MG63 (cell line): Measurements from ENCODE around the gene YY1. TPM values are rescaled to one million over a fixed set of nuclear protein-coding genes. Genes with fewer than 3 reads are reported as not detected.
A peak's percentile ranks its signal among the peaks of the same experiment; 100 is the strongest.
"Not testable (repeated sequence)": the region's sequence is repeated elsewhere in the genome, so short reads cannot be mapped to it uniquely, and the experiment has no call there.

ENCODE experiments used
- DNase-seq: peaks from one replicate; pipeline ENCODE4 v3.0.0-alpha.2; 2020
- H3K27me3 ChIP-seq: fragments of 250-450 bp; sonication (Bioruptor Pico); 2 replicates; pipeline ENCODE4 v1.5.1; 2020; ENCODE audit warnings: mild to moderate bottlenecking, moderate library complexity
- H3K36me3 ChIP-seq: fragments of 250-450 bp; sonication (Bioruptor Pico); 2 replicates; pipeline ENCODE4 v1.5.1; 2020; ENCODE audit warnings: mild to moderate bottlenecking, moderate library complexity
- H3K4me3 ChIP-seq: fragments of 250-450 bp; sonication (Bioruptor Pico); 2 replicates; pipeline ENCODE4 v1.5.1; 2020; ENCODE audit warnings: mild to moderate bottlenecking, moderate library complexity
- H3K9me3 ChIP-seq: fragments of 250-450 bp; sonication (Bioruptor Pico); 2 replicates; pipeline ENCODE4 v1.5.1; 2020; ENCODE audit warnings: mild to moderate bottlenecking, moderate library complexity
- total RNA-seq: library from RNA; depleted of rRNA; stranded (reverse); fragments of >200 nt; shearing (Covaris generic); gene quantifications from 2 replicates; pipeline ENCODE4 v1.2.3, GENCODE V29; 2014; ENCODE audit warnings: low replicate concordance

YY1 gene
- total RNA-seq, 1 experiment from 2014 or later = 34.1 TPM

GRCh38 chr14:100267990-100268389 is 29.0 kb downstream of the YY1 start:
- H3K9me3 ChIP-seq = no peaks in the 10 kb centered on the region
- DNase-seq = no peak
- no peaks in the 10 kb centered on the region for H3K27me3 ChIP-seq
- H3K36me3 ChIP-seq = peaks cover 3% of the 10 kb centered on the region; the same call in 1 of the 2 replicates
- no peak overlapping the region for H3K4me3 ChIP-seq

- Histone ChIP-seq H3K9me3 (no peaks in the 10 kb centered on the region), H3K27me3 (no peaks in the 10 kb centered on the region), H3K4me3 (no peak overlapping the region), H3K36me3 (no peaks in the 10 kb centered on the region; the same call in 1 of the 2 replicates)
- no peak for DNase-seq
Observed at GRCh38 chr14:100268591-100269207, 29.8 kb downstream of the YY1 start.

- no peaks in the 10 kb centered on the region for H3K9me3 ChIP-seq
- H3K36me3 ChIP-seq = no peaks in the 10 kb centered on the region; the same call in 1 of the 2 replicates
- no peaks in the 10 kb centered on the region for H3K27me3 ChIP-seq
- DNase-seq = no peak
- no peak overlapping the region for H3K4me3 ChIP-seq
Observed at GRCh38 chr14:100271247-100271939, 32.4 kb downstream of the YY1 start.

- no peak overlapping the region for H3K4me3 ChIP-seq
- no peaks in the 10 kb centered on the region for H3K9me3 ChIP-seq
- no peak for DNase-seq
- peaks cover 6% of the 10 kb centered on the region for H3K36me3 ChIP-seq
- no peaks in the 10 kb centered on the region for H3K27me3 ChIP-seq
Observed at GRCh38 chr14:100274250-100274649, 35.3 kb downstream of the YY1 start.

- Histone ChIP-seq H3K4me3 (no peak overlapping the region), H3K9me3 (no peaks in the 10 kb centered on the region), H3K36me3 (peaks cover 6% of the 10 kb centered on the region), H3K27me3 (no peaks in the 10 kb centered on the region)
- DNase-seq = no peak
Observed at GRCh38 chr14:100275214-100275613, 36.3 kb downstream of the YY1 start.

GRCh38 chr14:100278702-100279101 is 39.8 kb downstream of the YY1 start:
- peaks cover 6% of the 10 kb centered on the region for H3K36me3 ChIP-seq
- no peaks in the 10 kb centered on the region for H3K27me3 ChIP-seq

DNA sequence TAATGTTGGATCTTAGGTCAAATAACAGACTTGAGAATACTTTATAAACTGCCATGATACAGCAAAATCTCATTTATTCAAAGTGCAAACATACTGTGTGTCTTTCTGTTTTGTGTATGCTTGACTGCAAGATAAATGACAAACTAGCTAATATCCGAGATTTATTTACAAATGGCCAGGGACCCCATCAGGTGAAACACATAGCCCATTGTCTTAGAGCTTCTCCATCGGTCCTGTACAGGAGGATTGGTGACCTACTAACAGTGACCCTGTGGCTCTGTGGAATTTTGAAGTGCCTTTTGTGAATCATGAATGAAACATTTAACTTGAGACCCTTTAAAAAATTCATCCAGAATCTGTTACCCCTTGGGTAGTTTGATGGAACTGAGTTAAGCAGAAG is 40.2 kb downstream of the YY1 start:
- DNase-seq = no peak
- Histone ChIP-seq H3K36me3 (peaks cover 6% of the 10 kb centered on the region), H3K9me3 (no peaks in the 10 kb centered on the region), H3K27me3 (no peaks in the 10 kb centered on the region), H3K4me3 (no peak overlapping the region)

More at GRCh38 chr14:100278702-100279101, 39.8 kb downstream of the YY1 start:
- DNase-seq = peak; percentile 41
- Histone ChIP-seq H3K9me3 (no peaks in the 10 kb centered on the region), H3K4me3 (no peak overlapping the region)

- Histone ChIP-seq H3K4me3 (no peak overlapping the region), H3K36me3 (peaks cover 6% of the 10 kb centered on the region), H3K27me3 (no peaks in the 10 kb centered on the region), H3K9me3 (no peaks in the 10 kb centered on the region)
- no peak for DNase-seq
Observed at GRCh38 chr14:100279563-100279962, 40.6 kb downstream of the YY1 start.

GRCh38 chr14:100281286-100282082 is 42.5 kb downstream of the YY1 start:
- Histone ChIP-seq H3K9me3 (no peaks in the 10 kb centered on the region), H3K4me3 (no peak overlapping the region), H3K27me3 (no peaks in the 10 kb centered on the region), H3K36me3 (peaks cover 6% of the 10 kb centered on the region)
- DNase-seq = no peak

DNA sequence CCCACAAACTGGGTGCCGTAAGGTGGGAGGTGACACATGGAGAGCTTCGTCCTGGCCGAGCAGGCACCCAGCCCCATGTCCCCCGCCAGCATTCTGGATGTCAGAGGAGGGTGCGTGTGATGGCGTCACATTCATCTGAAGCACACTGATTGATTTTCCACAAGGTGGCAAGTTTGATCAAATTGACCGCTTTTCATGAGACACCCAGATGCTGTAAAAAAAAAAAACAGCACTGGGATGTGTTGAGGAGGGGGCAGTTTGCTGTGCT is 43.1 kb downstream of the YY1 start:
- DNase-seq = no peak
- Histone ChIP-seq H3K27me3 (no peaks in the 10 kb centered on the region), H3K9me3 (no peaks in the 10 kb centered on the region), H3K36me3 (peaks cover 6% of the 10 kb centered on the region), H3K4me3 (no peak overlapping the region)

DNA sequence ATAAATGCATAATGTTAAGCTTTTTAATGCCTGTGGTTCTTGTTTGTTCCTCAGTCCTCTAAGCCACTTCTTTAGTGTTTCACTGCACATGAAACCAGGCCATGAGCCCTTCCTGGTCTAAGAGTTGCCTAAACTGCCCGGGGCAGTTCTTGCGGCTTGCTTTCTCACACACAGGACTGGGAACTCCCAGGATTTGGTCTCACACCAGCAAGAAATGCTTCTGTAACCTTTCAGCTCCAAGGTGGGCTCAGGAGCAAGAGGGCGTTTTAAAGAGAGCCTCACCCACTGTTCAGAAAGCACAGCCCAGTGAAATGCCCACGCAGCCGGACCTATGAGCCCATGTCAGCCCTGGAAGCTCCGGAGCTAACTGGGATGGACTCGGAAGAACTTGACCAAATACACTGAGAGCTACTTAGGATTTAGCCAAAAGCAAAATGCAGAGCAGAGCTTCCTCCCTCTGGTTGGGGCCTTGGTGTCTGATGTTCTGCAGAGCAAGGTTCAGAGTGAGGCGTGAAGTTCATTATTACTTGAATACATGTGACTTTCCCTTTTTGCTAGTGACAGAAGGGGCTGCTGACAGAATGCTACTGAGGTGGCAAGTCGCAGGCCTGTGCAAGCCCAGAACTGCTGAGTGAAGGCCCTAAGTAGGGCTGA is 43.9 kb downstream of the YY1 start:
- DNase-seq = no peak
- no peaks in the 10 kb centered on the region for H3K9me3 ChIP-seq
- no peak overlapping the region for H3K4me3 ChIP-seq
- peaks cover 3% of the 10 kb centered on the region for H3K36me3 ChIP-seq
- H3K27me3 ChIP-seq = no peaks in the 10 kb centered on the region

- H3K27me3 ChIP-seq, DNase-seq, H3K4me3 ChIP-seq, H3K9me3 ChIP-seq, H3K36me3 ChIP-seq: not testable (repeated sequence)
Observed at GRCh38 chr14:100283436-100283835, 44.5 kb downstream of the YY1 start.

DNA sequence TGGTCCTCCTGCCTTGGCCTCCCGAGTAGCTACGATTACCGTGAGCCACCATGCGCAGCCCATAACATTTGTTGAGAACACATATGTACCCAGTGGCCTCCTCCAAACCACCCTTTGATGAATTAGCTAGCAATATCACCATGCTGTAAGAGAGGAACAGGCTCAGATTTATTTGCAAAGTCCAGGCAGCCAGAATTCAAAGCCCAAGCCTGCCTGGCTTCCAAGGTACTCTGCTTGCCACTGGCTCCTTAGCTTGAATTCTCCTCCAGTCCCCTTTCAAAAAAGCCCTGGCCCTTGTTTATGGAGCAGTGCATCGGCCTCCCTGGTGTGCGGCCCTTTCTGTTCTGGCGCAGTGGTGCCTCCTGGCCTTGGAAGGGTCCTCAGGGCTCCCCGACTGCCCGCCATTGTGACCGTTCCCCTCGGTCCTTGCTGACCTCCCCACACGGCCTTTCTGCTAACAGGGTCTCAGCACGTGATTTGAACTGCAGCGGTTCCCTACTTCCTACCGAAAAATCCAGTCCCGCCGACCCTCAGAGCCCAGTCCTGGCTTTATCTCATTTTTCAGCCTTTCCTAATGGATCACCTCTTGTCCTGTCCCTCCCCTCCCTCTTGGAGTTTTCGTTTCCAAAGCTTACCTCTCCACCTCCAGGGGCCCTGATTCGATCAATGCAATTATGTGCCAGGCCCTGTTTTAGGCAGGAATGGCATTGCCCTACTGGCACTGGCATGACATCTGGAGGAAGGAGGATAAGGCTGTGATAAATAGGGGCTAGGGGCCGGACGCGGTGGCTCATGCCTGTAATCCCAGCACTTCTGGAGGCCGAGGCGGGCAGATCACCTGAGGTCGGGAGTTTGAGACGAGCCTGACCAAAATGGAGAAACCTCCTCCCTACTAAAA is 45.3 kb downstream of the YY1 start:
- Histone ChIP-seq H3K27me3 (no peaks in the 10 kb centered on the region), H3K36me3 (no peaks in the 10 kb centered on the region; the same call in 1 of the 2 replicates), H3K4me3 (no peak overlapping the region), H3K9me3 (no peaks in the 10 kb centered on the region)
- no peak for DNase-seq

GRCh38 chr14:100285021-100285912 is 46.3 kb downstream of the YY1 start:
- peak; percentile 50 for DNase-seq
- Histone ChIP-seq H3K36me3 (no peaks in the 10 kb centered on the region; the same call in 1 of the 2 replicates), H3K27me3 (no peaks in the 10 kb centered on the region), H3K4me3 (peak overlapping the region; percentile 58), H3K9me3 (no peaks in the 10 kb centered on the region)

DNA sequence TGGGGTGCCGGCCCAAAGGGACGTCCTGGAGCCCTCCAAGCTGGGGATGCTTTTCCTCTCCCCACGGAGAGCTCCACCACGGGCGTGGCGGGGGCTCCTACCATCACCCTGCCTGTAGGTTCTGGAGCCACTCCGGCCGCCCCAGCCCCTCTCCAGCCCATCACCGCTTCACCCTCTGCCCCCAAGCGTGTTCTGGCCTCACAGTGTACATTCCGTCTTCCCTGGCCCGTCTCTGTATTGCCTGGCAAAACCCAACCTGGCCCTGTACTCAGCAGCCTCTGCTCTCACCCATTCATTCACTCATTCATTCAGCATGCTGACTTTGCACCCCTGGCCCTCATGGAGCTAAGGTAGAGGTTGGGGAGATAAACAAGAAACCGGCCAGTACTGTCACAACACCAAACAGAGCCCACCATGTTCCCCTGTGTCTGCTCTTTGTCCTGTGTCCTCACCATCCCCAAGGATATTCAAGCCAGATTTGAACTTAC is 47.0 kb downstream of the YY1 start:
- DNase-seq = no peak
- Histone ChIP-seq H3K27me3 (no peaks in the 10 kb centered on the region), H3K36me3 (no peaks in the 10 kb centered on the region), H3K9me3 (no peaks in the 10 kb centered on the region), H3K4me3 (peak overlapping the region; percentile 58)
